Measurements from ENCODE around the gene TOX4. TPM values are rescaled to one million over a fixed set of nuclear protein-coding genes. Genes with fewer than 3 reads are reported as not detected.

TOX4 gene
- total and polyA plus RNA-seq, 9 of the 15 experiments (the other 6 are each of a cell fraction or from before 2014, with no cell fraction given), result 9.9 to 76.5 (median 41.0) TPM

DNA sequence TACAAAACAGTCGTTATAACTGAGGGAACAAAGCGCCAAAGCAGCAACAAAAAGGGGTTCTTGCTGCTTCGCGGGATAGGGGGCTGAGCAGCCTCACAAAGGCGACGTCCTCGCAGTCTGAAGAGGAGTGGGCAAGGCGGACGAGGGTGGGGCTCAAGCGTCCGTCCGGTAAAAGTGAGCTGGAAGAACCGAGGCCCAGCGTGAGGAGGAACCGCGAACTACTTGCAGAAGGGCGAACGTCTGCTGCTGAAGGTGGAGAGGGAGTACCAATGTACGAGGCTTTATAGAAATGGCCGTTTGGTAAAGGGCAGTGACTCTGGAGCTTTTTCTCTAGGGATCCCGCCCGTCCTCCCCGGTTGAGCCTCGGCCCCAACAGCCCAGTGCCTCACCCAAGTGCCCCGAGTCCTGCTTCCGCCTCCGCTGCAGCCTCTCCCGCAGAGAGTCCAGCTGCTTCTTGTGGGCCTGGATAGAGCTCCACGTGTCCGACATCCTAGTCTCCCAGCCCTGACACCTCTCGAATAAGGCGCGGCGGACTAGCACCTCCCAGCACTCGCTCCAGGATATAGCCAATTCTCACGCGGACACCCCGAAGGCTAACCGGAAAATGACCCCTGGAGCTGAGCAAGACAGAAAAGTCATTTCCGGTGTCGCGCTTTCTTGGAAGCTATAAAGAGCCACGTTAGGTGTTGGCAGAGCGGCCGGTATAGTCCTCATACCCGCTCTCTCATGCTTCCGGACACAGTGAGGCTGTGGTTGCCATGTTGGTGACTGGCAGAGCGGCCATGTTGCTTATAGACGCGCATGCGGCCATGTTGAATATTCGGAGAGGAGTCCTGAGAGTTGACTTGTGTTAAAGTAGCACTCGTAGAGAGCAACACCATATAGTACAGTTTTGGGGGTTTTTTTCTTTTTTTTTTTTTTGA lies 34.0 kb downstream of the TOX4 start, which contains the start of gene METTL3 (continued):
- TF ChIP-seq RAD21 (CRISPR knock-in tag; conservative IDR thresholded peaks at IDR 0.05 in 1 of 2, IDR thresholded peaks at IDR 0.05 in 1 of 2) (no peak), ZNF212 (CRISPR knock-in tag; IDR thresholded peaks at IDR 0.05) (no peak), ZNF583 (CRISPR knock-in tag; IDR thresholded peaks at IDR 0.05) (0 out of 2 replicates have a peak, but pooled peaks have one; percentile 21), ZNF551 (CRISPR knock-in tag; IDR thresholded peaks at IDR 0.05) (no peak), SNRNP70 (optimal IDR thresholded peaks at IDR 0.05; ENCODE audit: low read depth, low read length) (no peak), ZNF436 (CRISPR knock-in tag; IDR thresholded peaks at IDR 0.05) (no peak), FOXK1 (CRISPR knock-in tag; IDR thresholded peaks at IDR 0.05; ENCODE audit: borderline replicate concordance) (no peak)
- TF ChIP-seq, protein P1, sequence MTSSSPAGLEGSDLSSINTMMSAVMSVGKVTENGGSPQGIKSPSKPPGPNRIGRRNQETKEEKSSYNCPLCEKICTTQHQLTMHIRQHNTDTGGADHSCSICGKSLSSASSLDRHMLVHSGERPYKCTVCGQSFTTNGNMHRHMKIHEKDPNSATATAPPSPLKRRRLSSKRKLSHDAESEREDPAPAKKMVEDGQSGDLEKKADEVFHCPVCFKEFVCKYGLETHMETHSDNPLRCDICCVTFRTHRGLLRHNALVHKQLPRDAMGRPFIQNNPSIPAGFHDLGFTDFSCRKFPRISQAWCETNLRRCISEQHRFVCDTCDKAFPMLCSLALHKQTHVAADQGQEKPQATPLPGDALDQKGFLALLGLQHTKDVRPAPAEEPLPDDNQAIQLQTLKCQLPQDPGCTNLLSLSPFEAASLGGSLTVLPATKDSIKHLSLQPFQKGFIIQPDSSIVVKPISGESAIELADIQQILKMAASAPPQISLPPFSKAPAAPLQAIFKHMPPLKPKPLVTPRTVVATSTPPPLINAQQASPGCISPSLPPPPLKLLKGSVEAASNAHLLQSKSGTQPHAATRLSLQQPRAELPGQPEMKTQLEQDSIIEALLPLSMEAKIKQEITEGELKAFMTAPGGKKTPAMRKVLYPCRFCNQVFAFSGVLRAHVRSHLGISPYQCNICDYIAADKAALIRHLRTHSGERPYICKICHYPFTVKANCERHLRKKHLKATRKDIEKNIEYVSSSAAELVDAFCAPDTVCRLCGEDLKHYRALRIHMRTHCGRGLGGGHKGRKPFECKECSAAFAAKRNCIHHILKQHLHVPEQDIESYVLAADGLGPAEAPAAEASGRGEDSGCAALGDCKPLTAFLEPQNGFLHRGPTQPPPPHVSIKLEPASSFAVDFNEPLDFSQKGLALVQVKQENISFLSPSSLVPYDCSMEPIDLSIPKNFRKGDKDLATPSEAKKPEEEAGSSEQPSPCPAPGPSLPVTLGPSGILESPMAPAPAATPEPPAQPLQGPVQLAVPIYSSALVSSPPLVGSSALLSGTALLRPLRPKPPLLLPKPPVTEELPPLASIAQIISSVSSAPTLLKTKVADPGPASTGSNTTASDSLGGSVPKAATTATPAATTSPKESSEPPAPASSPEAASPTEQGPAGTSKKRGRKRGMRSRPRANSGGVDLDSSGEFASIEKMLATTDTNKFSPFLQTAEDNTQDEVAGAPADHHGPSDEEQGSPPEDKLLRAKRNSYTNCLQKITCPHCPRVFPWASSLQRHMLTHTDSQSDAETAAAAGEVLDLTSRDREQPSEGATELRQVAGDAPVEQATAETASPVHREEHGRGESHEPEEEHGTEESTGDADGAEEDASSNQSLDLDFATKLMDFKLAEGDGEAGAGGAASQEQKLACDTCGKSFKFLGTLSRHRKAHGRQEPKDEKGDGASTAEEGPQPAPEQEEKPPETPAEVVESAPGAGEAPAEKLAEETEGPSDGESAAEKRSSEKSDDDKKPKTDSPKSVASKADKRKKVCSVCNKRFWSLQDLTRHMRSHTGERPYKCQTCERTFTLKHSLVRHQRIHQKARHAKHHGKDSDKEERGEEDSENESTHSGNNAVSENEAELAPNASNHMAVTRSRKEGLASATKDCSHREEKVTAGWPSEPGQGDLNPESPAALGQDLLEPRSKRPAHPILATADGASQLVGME (CRISPR knock-in tag; IDR thresholded peaks at IDR 0.05), result no peak
- TF ChIP-seq, protein P2, sequence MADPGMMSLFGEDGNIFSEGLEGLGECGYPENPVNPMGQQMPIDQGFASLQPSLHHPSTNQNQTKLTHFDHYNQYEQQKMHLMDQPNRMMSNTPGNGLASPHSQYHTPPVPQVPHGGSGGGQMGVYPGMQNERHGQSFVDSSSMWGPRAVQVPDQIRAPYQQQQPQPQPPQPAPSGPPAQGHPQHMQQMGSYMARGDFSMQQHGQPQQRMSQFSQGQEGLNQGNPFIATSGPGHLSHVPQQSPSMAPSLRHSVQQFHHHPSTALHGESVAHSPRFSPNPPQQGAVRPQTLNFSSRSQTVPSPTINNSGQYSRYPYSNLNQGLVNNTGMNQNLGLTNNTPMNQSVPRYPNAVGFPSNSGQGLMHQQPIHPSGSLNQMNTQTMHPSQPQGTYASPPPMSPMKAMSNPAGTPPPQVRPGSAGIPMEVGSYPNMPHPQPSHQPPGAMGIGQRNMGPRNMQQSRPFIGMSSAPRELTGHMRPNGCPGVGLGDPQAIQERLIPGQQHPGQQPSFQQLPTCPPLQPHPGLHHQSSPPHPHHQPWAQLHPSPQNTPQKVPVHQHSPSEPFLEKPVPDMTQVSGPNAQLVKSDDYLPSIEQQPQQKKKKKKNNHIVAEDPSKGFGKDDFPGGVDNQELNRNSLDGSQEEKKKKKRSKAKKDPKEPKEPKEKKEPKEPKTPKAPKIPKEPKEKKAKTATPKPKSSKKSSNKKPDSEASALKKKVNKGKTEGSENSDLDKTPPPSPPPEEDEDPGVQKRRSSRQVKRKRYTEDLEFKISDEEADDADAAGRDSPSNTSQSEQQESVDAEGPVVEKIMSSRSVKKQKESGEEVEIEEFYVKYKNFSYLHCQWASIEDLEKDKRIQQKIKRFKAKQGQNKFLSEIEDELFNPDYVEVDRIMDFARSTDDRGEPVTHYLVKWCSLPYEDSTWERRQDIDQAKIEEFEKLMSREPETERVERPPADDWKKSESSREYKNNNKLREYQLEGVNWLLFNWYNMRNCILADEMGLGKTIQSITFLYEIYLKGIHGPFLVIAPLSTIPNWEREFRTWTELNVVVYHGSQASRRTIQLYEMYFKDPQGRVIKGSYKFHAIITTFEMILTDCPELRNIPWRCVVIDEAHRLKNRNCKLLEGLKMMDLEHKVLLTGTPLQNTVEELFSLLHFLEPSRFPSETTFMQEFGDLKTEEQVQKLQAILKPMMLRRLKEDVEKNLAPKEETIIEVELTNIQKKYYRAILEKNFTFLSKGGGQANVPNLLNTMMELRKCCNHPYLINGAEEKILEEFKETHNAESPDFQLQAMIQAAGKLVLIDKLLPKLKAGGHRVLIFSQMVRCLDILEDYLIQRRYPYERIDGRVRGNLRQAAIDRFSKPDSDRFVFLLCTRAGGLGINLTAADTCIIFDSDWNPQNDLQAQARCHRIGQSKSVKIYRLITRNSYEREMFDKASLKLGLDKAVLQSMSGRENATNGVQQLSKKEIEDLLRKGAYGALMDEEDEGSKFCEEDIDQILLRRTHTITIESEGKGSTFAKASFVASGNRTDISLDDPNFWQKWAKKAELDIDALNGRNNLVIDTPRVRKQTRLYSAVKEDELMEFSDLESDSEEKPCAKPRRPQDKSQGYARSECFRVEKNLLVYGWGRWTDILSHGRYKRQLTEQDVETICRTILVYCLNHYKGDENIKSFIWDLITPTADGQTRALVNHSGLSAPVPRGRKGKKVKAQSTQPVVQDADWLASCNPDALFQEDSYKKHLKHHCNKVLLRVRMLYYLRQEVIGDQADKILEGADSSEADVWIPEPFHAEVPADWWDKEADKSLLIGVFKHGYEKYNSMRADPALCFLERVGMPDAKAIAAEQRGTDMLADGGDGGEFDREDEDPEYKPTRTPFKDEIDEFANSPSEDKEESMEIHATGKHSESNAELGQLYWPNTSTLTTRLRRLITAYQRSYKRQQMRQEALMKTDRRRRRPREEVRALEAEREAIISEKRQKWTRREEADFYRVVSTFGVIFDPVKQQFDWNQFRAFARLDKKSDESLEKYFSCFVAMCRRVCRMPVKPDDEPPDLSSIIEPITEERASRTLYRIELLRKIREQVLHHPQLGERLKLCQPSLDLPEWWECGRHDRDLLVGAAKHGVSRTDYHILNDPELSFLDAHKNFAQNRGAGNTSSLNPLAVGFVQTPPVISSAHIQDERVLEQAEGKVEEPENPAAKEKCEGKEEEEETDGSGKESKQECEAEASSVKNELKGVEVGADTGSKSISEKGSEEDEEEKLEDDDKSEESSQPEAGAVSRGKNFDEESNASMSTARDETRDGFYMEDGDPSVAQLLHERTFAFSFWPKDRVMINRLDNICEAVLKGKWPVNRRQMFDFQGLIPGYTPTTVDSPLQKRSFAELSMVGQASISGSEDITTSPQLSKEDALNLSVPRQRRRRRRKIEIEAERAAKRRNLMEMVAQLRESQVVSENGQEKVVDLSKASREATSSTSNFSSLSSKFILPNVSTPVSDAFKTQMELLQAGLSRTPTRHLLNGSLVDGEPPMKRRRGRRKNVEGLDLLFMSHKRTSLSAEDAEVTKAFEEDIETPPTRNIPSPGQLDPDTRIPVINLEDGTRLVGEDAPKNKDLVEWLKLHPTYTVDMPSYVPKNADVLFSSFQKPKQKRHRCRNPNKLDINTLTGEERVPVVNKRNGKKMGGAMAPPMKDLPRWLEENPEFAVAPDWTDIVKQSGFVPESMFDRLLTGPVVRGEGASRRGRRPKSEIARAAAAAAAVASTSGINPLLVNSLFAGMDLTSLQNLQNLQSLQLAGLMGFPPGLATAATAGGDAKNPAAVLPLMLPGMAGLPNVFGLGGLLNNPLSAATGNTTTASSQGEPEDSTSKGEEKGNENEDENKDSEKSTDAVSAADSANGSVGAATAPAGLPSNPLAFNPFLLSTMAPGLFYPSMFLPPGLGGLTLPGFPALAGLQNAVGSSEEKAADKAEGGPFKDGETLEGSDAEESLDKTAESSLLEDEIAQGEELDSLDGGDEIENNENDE (IDR thresholded peaks at IDR 0.05; ENCODE audit: low read depth, low read length), result no peak
